Body of pancreas (tissue), 4 donors: ENCODE data around the gene ACAP2. TPM values are rescaled to one million over a fixed set of nuclear protein-coding genes. Genes with fewer than 3 reads are reported as not detected.

Source experiments
- ATAC-seq: fragments of 150-250 bp; one replicate; pipeline ENCODE4 v1.9.1; 2016
- DNase-seq, 4 donors: peaks; one replicate each; pipeline ENCODE4 v3.0.0-alpha.2; 2019
- H3K27ac ChIP-seq, 4 donors: fragments of 200-600 bp; sonication (generic); 1 replicate in 3 of 4; 2 replicates in 1 of 4; pipeline versions ENCODE4 v1.5.1 to v1.6.1; 2016 to 2019; ENCODE audit warnings: mild to moderate bottlenecking in 1 of 4, mixed read lengths in 1 of 4, moderate library complexity in 1 of 4
- H3K27me3 ChIP-seq, 2 donors: fragments of 200-600 bp; sonication (generic); one replicate each; pipeline ENCODE4 v1.6.0; 2016; ENCODE audit warnings: mild to moderate bottlenecking in 1 of 2
- H3K36me3 ChIP-seq, 2 donors: fragments of 200-600 bp; sonication (generic); replicated peaks in 1 of 2; 2 replicates each; pipeline ENCODE4 v1.5.1; 2016; ENCODE audit warnings: low read depth in 2 of 2; ENCODE audit not compliant: insufficient read depth in 1 of 2
- H3K4me1 ChIP-seq: fragments of 200-600 bp; sonication (generic); one replicate; pipeline ENCODE4 v1.6.0; 2016
- H3K4me3 ChIP-seq, 2 donors: fragments of 200-600 bp; sonication (generic); 1 replicate in 1 of 2; 2 replicates in 1 of 2; pipeline ENCODE4 v1.5.1; 2016 to 2019
- H3K9me3 ChIP-seq, 3 donors: fragments of 200-600 bp; sonication (generic); 1 replicate in 2 of 3; 2 replicates in 1 of 3; pipeline ENCODE4 v1.5.1; 2016
- POLR2A ChIP-seq, 3 donors: fragments of 450-650 bp; IDR thresholded peaks; one replicate each; pipeline ENCODE4 v1.6.1; 2016; ENCODE audit warnings: antibody characterized with exemption in 3 of 3, mild to moderate bottlenecking in 2 of 3
- WGBS, 2 donors: methylation state at CpG; one replicate each; pipeline ENCODE4 v1.1.5; 2017; 5-methylcytosine and 5-hydroxymethylcytosine counted together
- intact Hi-C: fragments of 100-400 bp; cut with DNase I; formaldehyde crosslinking; loops from one replicate; pipeline ENCODE4 v1.15.1; 2023
- total RNA-seq, 2 donors: library from RNA; depleted of rRNA; stranded (reverse); fragments of >200 nt; gene quantifications; one replicate each; pipeline ENCODE4 v1.1.0, GENCODE V29; 2016
- TF ChIP-seq, protein P1 (sequence below), 7 experiments: fragments of 450-650 bp in 4 of 7; fragments of 200-600 bp in 3 of 7; sonication (generic) in 3 of 7; IDR thresholded peaks; one replicate each; pipeline ENCODE4 v1.5.1; 2016 to 2019; ENCODE audit warnings: antibody characterized with exemption in 7 of 7

The ACAP2 gene
- total RNA-seq, 2 donors from 2014 or later = 25.1 to 25.9 TPM

DNA sequence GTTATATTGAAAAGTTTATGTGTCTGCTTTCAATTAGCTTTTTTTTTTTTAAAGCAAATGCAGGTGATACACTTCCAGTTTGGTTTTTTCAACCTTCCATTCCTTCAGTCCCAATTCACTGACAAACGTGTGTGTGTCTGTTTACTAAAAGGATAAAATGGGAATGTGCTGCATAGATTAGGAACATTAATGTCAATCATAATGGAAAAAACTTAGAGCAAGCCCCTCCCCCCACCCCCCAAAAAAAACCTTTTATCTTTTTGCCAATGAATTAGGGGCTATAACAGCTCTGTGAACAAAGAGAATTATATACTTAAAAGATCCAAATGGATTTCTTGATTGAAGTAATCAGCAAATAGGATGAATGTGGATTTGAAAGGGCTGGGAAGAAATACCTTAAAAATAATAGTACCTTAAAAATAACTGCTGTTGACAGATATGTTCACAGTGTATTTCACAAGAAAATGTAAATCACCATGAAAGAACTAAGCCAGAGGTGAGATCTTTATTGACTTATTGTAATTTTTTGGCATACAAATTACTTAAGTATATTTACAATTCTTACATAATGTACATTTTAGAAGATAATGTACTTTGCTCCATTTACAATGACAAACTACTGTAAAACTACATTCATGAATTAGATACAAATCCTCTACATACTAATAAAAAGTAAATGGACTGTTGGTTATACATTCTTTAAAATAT lies 168.4 kb downstream of the ACAP2 start:
- Histone ChIP-seq H3K36me3 (no peaks in the 10 kb centered on the region), H3K4me3 (no peak overlapping the region), H3K27ac (no peak overlapping the region), H3K27me3 (no peaks in the 10 kb centered on the region), H3K9me3 (no peaks in the 10 kb centered on the region), H3K4me1 (peaks cover 17% of the 10 kb centered on the region)
- no peak for DNase-seq
- TF ChIP-seq POLR2A (IDR thresholded peaks at IDR 0.05) = no peak
- TF ChIP-seq, protein P1, sequence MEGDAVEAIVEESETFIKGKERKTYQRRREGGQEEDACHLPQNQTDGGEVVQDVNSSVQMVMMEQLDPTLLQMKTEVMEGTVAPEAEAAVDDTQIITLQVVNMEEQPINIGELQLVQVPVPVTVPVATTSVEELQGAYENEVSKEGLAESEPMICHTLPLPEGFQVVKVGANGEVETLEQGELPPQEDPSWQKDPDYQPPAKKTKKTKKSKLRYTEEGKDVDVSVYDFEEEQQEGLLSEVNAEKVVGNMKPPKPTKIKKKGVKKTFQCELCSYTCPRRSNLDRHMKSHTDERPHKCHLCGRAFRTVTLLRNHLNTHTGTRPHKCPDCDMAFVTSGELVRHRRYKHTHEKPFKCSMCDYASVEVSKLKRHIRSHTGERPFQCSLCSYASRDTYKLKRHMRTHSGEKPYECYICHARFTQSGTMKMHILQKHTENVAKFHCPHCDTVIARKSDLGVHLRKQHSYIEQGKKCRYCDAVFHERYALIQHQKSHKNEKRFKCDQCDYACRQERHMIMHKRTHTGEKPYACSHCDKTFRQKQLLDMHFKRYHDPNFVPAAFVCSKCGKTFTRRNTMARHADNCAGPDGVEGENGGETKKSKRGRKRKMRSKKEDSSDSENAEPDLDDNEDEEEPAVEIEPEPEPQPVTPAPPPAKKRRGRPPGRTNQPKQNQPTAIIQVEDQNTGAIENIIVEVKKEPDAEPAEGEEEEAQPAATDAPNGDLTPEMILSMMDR (IDR thresholded peaks at IDR 0.05) = no peak
- 10 to 28% methylated on average over 1 of the region's 1 CpG for WGBS, 2 donors
- ATAC-seq = no peak
- intact Hi-C loops = loop anchor here (5.0 kb wide), 1 partner anchor 248 kb away; no protein-coding TSS in a partner anchor

DNA sequence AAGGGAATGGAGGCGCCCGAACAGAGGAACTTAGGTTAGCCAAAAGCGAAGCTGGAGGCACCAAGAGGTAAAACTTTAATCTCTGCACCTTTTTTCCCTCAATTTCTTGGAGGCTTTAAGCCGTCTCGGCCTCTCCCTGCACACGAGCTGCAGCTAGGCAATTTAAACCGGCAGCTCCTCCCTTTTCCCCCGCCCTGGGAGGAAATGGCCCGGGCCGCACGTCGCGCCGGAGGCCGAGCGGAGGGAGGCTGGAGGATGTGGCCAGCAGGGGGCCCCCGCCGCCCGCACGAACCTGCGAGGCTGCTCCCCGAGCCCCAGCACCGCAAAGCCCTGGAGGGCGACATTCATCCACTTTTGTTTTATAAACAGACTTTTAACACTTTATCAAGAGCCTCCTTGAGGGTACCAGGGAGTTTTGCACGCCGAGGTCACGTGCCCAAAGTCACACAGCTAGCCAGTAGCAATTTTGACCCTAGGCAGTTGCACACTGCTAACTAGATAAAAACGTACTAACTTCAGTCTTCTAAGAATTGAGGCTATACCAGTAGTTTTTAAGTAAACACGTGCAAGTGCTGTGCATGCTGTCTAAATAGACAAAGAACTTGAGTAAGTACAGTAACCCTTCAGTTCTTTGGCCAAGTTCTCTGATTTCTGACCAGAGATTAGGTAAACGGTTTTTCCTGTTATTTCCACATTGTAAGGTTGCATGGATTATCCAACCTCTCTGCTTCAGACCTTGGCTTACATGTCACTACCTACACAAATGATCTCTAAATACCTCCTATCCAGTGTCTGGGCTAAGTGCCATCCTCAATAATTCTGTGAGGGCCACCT lies 171.2 kb downstream of the ACAP2 start:
- 0 to 1% methylated on average over 25 to 30 of the region's 30 CpGs for WGBS, 2 donors
- peak; percentile 85 for ATAC-seq
- Histone ChIP-seq H3K36me3 (no peaks in the 10 kb centered on the region), H3K9me3 (no peaks in the 10 kb centered on the region), H3K4me3 (peak overlapping the region; percentile 77 to 92), H3K4me1 (peaks cover 20% of the 10 kb centered on the region), H3K27me3 (no peaks in the 10 kb centered on the region), H3K27ac (peak overlapping the region in 3 of 4 donors; percentile 54 to 90 (median 79))
- intact Hi-C loops = loop anchor here (5.0 kb wide), 1 partner anchor 251 kb away; no protein-coding TSS in a partner anchor
- no peak for TF ChIP-seq POLR2A (IDR thresholded peaks at IDR 0.05)
- TF ChIP-seq, protein P1 (IDR thresholded peaks at IDR 0.05) = peak; percentile 94 to 98 (median 96)
- peak; percentile 82 to 88 (median 86) for DNase-seq

DNA sequence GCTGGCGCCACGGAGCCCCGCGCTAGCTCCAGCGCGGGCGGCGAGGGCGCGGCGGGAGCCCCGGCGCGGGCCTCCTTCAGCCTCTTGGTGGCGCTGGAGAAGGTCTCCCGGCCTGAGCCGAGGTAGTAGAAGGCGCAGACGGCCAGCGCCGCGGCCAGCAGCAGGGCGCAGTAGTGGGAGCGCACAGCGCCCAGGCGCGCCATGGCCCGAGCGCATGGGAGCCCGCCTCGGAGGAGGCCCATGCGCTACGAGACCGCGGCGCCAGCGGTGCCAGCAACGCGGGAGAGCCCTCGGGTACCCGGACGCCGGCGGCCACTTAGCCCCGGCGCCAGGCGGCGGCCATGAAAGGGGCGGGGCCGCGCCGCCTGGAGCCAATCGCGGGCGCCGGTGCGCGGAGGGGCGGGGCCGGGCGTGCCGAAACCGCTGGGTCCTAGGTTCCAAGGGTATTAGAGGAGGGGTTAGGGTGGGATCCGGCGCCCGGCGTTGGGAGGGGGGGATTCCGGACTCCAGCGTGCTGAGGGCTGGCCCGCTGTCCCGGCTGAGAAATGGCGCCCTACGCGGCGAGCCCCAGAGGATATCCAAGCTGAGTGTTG lies 171.9 kb downstream of the ACAP2 start, which contains the start of gene XXYLT1:
XXYLT1 (minus strand) TSS at position 343 of the 593 bp plus-strand sequence; CDS start at position 242, 101 bp downstream.
- Histone ChIP-seq H3K36me3 (no peaks in the 10 kb centered on the region), H3K4me1 (peaks cover 20% of the 10 kb centered on the region), H3K9me3 (no peaks in the 10 kb centered on the region), H3K27ac (peak within 1 kb of the TSS; percentile 13 to 90 (median 66)), H3K4me3 (peak within 1 kb of the TSS; percentile 77 to 92), H3K27me3 (no peaks in the 10 kb centered on the region)
- DNase-seq (peak; percentile 83 to 90 (median 88)), ATAC-seq (peak; percentile 93)
- intact Hi-C loops = loop anchor here (5.0 kb wide), 1 partner anchor 251 kb away; no protein-coding TSS in a partner anchor
- WGBS, 2 donors = 0% methylated on average over 7 to 60 of the region's 75 CpGs
- peak in 2 of 3 donors; percentile 38 to 44 for TF ChIP-seq POLR2A (IDR thresholded peaks at IDR 0.05)
- TF ChIP-seq, protein P1 (IDR thresholded peaks at IDR 0.05) = peak; percentile 17 to 76 (median 58)

DNA sequence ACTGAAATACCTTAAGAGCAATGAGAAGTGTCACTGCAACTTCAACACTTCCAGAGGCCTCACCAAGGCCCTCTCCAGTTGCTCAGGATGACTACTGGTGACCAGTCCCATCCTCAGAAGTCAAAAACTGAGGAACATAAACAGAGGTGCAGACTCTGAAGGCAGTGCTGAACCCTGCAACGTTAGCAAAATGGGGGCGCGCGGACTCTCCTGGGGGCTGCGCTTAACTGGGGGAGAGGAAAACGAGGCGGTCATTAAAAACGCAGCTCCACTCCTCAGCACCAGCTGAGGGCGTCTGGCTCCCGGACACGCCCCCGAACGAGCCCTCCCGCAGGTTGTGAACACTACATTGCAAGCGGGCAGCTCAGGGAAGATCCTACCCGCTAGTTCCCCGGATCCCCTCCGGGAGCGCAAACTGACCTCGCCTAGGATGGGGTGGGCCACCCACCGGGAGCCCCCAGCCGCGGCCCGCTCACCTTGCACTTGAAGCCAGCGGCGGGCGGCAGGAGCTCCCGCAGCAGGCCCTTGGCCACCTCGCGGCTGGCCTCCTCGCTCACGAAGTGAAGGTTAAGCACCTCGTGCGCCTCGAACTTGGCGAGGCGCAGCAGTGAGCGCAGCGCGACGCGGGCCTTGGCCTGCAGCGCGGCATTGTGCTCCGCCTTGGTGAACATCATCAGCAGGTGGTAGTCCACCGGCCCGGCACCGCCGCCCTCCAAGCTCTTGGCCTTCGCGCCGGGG lies 172.6 kb downstream of the ACAP2 start:
- H3K27me3 ChIP-seq = no peaks in the 10 kb centered on the region
- H3K4me1 ChIP-seq = peaks cover 20% of the 10 kb centered on the region
- DNase-seq (peak in 2 of 4 donors; percentile 36 to 50), ATAC-seq (peak; percentile 8)
- intact Hi-C loops = loop anchor here (5.0 kb wide), 1 partner anchor 252 kb away; no protein-coding TSS in a partner anchor
- H3K36me3 ChIP-seq = no peaks in the 10 kb centered on the region
- peak overlapping the region; percentile 77 to 92 for H3K4me3 ChIP-seq
- 0 to 2% methylated on average over 2 to 52 of the region's 52 CpGs for WGBS, 2 donors
- H3K27ac ChIP-seq = peak overlapping the region; percentile 13 to 90 (median 66)
- TF ChIP-seq POLR2A (IDR thresholded peaks at IDR 0.05) = no peak
- TF ChIP-seq, protein P1 (IDR thresholded peaks at IDR 0.05) = no peak
- no peaks in the 10 kb centered on the region for H3K9me3 ChIP-seq
